IMR-90 (cell line): ENCODE data around the gene PTK7. TPM values are rescaled to one million over a fixed set of nuclear protein-coding genes. Genes with fewer than 3 reads are reported as not detected.

ENCODE experiments used
- ATAC-seq: fragments of 200-7000 bp; cut with Tn5 transposase; 2 replicates; pipeline ENCODE4 v1.9.1; 2020; ENCODE audit warnings: low read depth, mild to moderate bottlenecking, moderate library complexity
- BruUV-seq: library from RNA; stranded (reverse); fragments of 400-500 nt; replicated peaks from 2 replicates; lab custom pipeline; 2021; lab: Mats Ljungman, UMichigan
- CTCF ChIA-PET: fragments of 300-600 bp; formaldehyde crosslinking; extraction: SDS; loops from one replicate; lab custom pipeline; 2021; ENCODE audit warnings: antibody characterized with exemption; lab: Yijun Ruan, JAX
- POLR2A ChIA-PET: fragments of 300-600 bp; sonication (Branson Sonifier 250); formaldehyde crosslinking; loops from one replicate; lab custom pipeline; 2022; ENCODE audit warnings: antibody characterized with exemption; ENCODE audit not compliant: unreplicated experiment; lab: Charles Lee
- DNase-seq: peaks from one replicate; pipeline ENCODE4 v3.0.0; 2013
- H2AFZ ChIP-seq: replicated peaks from 2 replicates; pipeline ENCODE3; 2013; ENCODE audit warnings: low read length, mild to moderate bottlenecking; ENCODE audit not compliant: poor library complexity
- H2AK5ac ChIP-seq: 2 replicates; pipeline ENCODE4 v1.6.1; 2013; ENCODE audit warnings: low read depth, low read length, inconsistent platforms
- H2AK9ac ChIP-seq: replicated peaks from 2 replicates; pipeline ENCODE3; 2013; ENCODE audit warnings: mild to moderate bottlenecking, low read depth, low read length, moderate library complexity; ENCODE audit not compliant: poor library complexity
- H2BK120ac ChIP-seq: 2 replicates; pipeline ENCODE4 v1.6.1; 2013; ENCODE audit warnings: low read depth, low read length, inconsistent platforms
- H2BK15ac ChIP-seq: 3 replicates; pipeline ENCODE4 v1.6.1; 2013; ENCODE audit warnings: low read depth, low read length, inconsistent platforms
- H2BK20ac ChIP-seq: 2 replicates; pipeline ENCODE4 v1.6.1; 2013; ENCODE audit warnings: low read depth, mild to moderate bottlenecking, inconsistent platforms, low read length, moderate library complexity
- H2BK5ac ChIP-seq: 2 replicates; pipeline ENCODE4 v1.6.1; 2013; ENCODE audit warnings: mild to moderate bottlenecking, low read depth, low read length, inconsistent platforms; ENCODE audit not compliant: poor library complexity, severe bottlenecking
- H3K14ac ChIP-seq: replicated peaks from 2 replicates; pipeline ENCODE4 v1.6.1; 2013; ENCODE audit warnings: low read depth, low read length, inconsistent platforms
- H3K18ac ChIP-seq: 2 replicates; pipeline ENCODE4 v1.6.1; 2013; ENCODE audit warnings: low read depth, low read length, control low read depth
- H3K23ac ChIP-seq: 2 replicates; pipeline ENCODE4 v1.6.1; 2013; ENCODE audit warnings: low read depth, low read length, inconsistent platforms
- H3K27ac ChIP-seq: 2 replicates; pipeline ENCODE4 v1.5.1; 2013; ENCODE audit warnings: mild to moderate bottlenecking, control low read depth, low read length; ENCODE audit not compliant: insufficient read depth
- H3K27me3 ChIP-seq: 2 replicates; pipeline ENCODE4 v1.6.1; 2013; ENCODE audit warnings: low read length; ENCODE audit not compliant: control insufficient read depth, insufficient read depth
- H3K36me3 ChIP-seq: 2 replicates; pipeline ENCODE4 v1.6.1; 2013; ENCODE audit warnings: low read length, mixed read lengths; ENCODE audit not compliant: control insufficient read depth, insufficient read depth
- H3K4ac ChIP-seq: 2 replicates; pipeline ENCODE4 v1.6.1; 2013; ENCODE audit warnings: low read depth, low read length, inconsistent platforms
- H3K4me1 ChIP-seq: 2 replicates; pipeline ENCODE4 v1.6.1; 2013; ENCODE audit warnings: low read length, mixed read lengths; ENCODE audit not compliant: control insufficient read depth, insufficient read depth
- H3K4me2 ChIP-seq: 2 replicates; pipeline ENCODE4 v1.6.1; 2013; ENCODE audit warnings: low read depth, mild to moderate bottlenecking, control low read depth, low read length, moderate library complexity
- H3K4me3 ChIP-seq: 2 replicates; pipeline ENCODE4 v1.5.1; 2013; ENCODE audit warnings: low read depth, mild to moderate bottlenecking, control low read depth, low read length, moderate library complexity; ENCODE audit not compliant: insufficient read depth
- H3K56ac ChIP-seq: 2 replicates; pipeline ENCODE4 v1.6.1; 2013; ENCODE audit warnings: low read length, inconsistent platforms; ENCODE audit not compliant: insufficient read depth; ENCODE audit errors: extremely low read depth
- H3K79me1 ChIP-seq, 2 experiments: 2 replicates each; pipeline ENCODE4 v1.6.1; 2013; ENCODE audit warnings: low read length in 2 of 2, inconsistent platforms in 1 of 2, low read depth in 1 of 2
- H3K9ac ChIP-seq: 2 replicates; pipeline ENCODE4 v1.6.1; 2013; ENCODE audit warnings: low read depth, low read length, control low read depth
- H3K9me1 ChIP-seq: 2 replicates; pipeline ENCODE4 v1.6.1; 2013; ENCODE audit warnings: low read length, inconsistent platforms; ENCODE audit not compliant: insufficient read depth
- H3K9me3 ChIP-seq: 2 replicates; pipeline ENCODE4 v1.6.1; 2013; ENCODE audit warnings: low read length; ENCODE audit not compliant: control insufficient read depth, insufficient read depth
- H4K20me1 ChIP-seq: 2 replicates; pipeline ENCODE4 v1.6.1; 2013; ENCODE audit warnings: low read length, inconsistent platforms; ENCODE audit not compliant: insufficient read depth
- H4K5ac ChIP-seq: 2 replicates; pipeline ENCODE4 v1.6.1; 2013; ENCODE audit warnings: mild to moderate bottlenecking, low read depth, low read length, control low read depth
- H4K8ac ChIP-seq, 2 experiments: 2 replicates each; pipeline ENCODE4 v1.6.1; 2013; ENCODE audit warnings: low read depth in 2 of 2, low read length in 2 of 2, control low read depth in 1 of 2, inconsistent platforms in 1 of 2
- H4K91ac ChIP-seq: 2 replicates; pipeline ENCODE4 v1.6.1; 2013; ENCODE audit warnings: low read depth, low read length, inconsistent platforms; ENCODE audit not compliant: insufficient read depth
- CEBPB ChIP-seq: IDR thresholded peaks from 2 replicates; pipeline ENCODE4 v1.6.1; 2012; ENCODE audit warnings: low read depth, low read length, improper control_type of control experiment
- CHD1 ChIP-seq: IDR thresholded peaks from 2 replicates; pipeline ENCODE4 v1.6.1; 2012; ENCODE audit warnings: low read depth, low read length, improper control_type of control experiment
- FOS ChIP-seq: fragments of 150-350 bp; IDR thresholded peaks from 2 replicates; pipeline ENCODE4 v1.6.1; 2016; ENCODE audit warnings: low read depth, low read length
- RFX5 ChIP-seq: IDR thresholded peaks from 2 replicates; pipeline ENCODE4 v1.8.0; 2012; ENCODE audit warnings: low read depth, mild to moderate bottlenecking, low read length, moderate library complexity
- SMC3 ChIP-seq: fragments of 150-350 bp; IDR thresholded peaks from 2 replicates; pipeline ENCODE4 v1.6.1; 2016; ENCODE audit warnings: low read depth, mild to moderate bottlenecking, antibody characterized with exemption, low read length, moderate library complexity
- USF2 ChIP-seq: fragments of 150-350 bp; IDR thresholded peaks from 2 replicates; pipeline ENCODE4 v1.6.1; 2017; ENCODE audit warnings: mild to moderate bottlenecking, antibody characterized with exemption, low read length, low read depth
- WGBS, 2 experiments: methylation state at CpG; one replicate each; pipeline versions ENCODE4 v1.1.5 to v1.1.7; 2013; ENCODE audit warnings: missing lambda C conversion rate in 2 of 2; ENCODE audit not compliant: insufficient read length in 1 of 2; ENCODE audit errors: extremely low coverage in 2 of 2; 5-methylcytosine and 5-hydroxymethylcytosine counted together
- dilution Hi-C: fragments of 300-500 bp; cut with HindIII; formaldehyde crosslinking; loops from one replicate; pipeline ENCODE4 v1.14.3; 2018; ENCODE audit warnings: low sequenced_read_pairs; ENCODE audit not compliant: unreplicated experiment
- in situ Hi-C: fragments of 300-500 bp; cut with MboI; formaldehyde crosslinking; loops from 3 replicates; pipeline ENCODE4 v1.14.3; 2019; ENCODE audit warnings: low sequenced_read_pairs, inconsistent platforms, mixed read lengths
- intact Hi-C: fragments of 100-400 bp; cut with micrococcal nuclease; formaldehyde crosslinking; loops from 2 replicates; pipeline ENCODE4 v1.10.0; 2022
- polyA plus RNA-seq, 3 experiments: library from polyadenylated mRNA; depleted of rRNA; stranded (reverse); fragments of >200 nt; gene quantifications; 2 replicates each; pipeline ENCODE4 v1.2.3, GENCODE V29; 2012; ENCODE audit warnings: low replicate concordance in 1 of 3
- total RNA-seq: library from RNA; depleted of rRNA; stranded (reverse); fragments of >200 nt; gene quantifications from 2 replicates; pipeline ENCODE4 v1.2.3, GENCODE V29; 2012

PTK7 gene
- total and polyA plus RNA-seq, 2 of the 4 experiments (the other 2 are of a cell fraction) = 47.1 to 142 TPM

- TF ChIP-seq CHD1 = no peak
- no peak for TF ChIP-seq RFX5
Measured at GRCh38 chr6:43129434-43130194, 53.5 kb downstream of the PTK7 start (continued).

GRCh38 chr6:43130429-43130828 is 54.3 kb downstream of the PTK7 start:
- Histone ChIP-seq H2BK20ac (no peak overlapping the region), H3K4me1 (peaks cover 21% of the 10 kb centered on the region), H2BK15ac (no peak overlapping the region), H3K4ac (no peak overlapping the region), H3K9me3 (no peaks in the 10 kb centered on the region), H2BK120ac (no peak overlapping the region), H3K79me1 (peaks cover 23 to 54% of the 10 kb centered on the region in 2 experiments), H3K27ac (no peak overlapping the region), H4K8ac (no peak overlapping the region), H3K36me3 (peaks cover 32% of the 10 kb centered on the region), H3K9ac (no peak overlapping the region), H3K23ac (no peak overlapping the region), H3K27me3 (no peaks in the 10 kb centered on the region), H3K18ac (no peak overlapping the region), H3K56ac (no peak overlapping the region), H4K91ac (no peak overlapping the region), H3K4me2 (no peak overlapping the region), H2AK9ac (no peak overlapping the region), H2AFZ (peak overlapping the region; percentile 25), H3K9me1 (peaks cover 9% of the 10 kb centered on the region), H3K4me3 (no peak overlapping the region), H3K14ac (no peak overlapping the region), H2AK5ac (no peak overlapping the region), H4K5ac (no peak overlapping the region), H2BK5ac (no peak overlapping the region), H4K20me1 (peaks cover 46% of the 10 kb centered on the region)
- intact Hi-C loops (no loop called here), in situ Hi-C loops (no loop called here), dilution Hi-C loops (no loop called here)
- no TSS peak for BruUV-seq
- no peak for TF ChIP-seq SMC3
- TF ChIP-seq USF2 = no peak
- TF ChIP-seq CEBPB = no peak
- no peak for TF ChIP-seq RFX5
- no peak for TF ChIP-seq FOS
- POLR2A ChIA-PET = no interaction called here
- ATAC-seq (no peak), DNase-seq (no peak)
- no CpG with 5 or more reads among the region's 7 CpGs for WGBS, 2 experiments
- CTCF ChIA-PET = no interaction called here
